ENCODE data around the gene ESR2. TPM values are rescaled to one million over a fixed set of nuclear protein-coding genes. Genes with fewer than 3 reads are reported as not detected.

ESR2 gene
- total RNA-seq, 1 experiment from 2014 or later, result 0.15 TPM

DNA sequence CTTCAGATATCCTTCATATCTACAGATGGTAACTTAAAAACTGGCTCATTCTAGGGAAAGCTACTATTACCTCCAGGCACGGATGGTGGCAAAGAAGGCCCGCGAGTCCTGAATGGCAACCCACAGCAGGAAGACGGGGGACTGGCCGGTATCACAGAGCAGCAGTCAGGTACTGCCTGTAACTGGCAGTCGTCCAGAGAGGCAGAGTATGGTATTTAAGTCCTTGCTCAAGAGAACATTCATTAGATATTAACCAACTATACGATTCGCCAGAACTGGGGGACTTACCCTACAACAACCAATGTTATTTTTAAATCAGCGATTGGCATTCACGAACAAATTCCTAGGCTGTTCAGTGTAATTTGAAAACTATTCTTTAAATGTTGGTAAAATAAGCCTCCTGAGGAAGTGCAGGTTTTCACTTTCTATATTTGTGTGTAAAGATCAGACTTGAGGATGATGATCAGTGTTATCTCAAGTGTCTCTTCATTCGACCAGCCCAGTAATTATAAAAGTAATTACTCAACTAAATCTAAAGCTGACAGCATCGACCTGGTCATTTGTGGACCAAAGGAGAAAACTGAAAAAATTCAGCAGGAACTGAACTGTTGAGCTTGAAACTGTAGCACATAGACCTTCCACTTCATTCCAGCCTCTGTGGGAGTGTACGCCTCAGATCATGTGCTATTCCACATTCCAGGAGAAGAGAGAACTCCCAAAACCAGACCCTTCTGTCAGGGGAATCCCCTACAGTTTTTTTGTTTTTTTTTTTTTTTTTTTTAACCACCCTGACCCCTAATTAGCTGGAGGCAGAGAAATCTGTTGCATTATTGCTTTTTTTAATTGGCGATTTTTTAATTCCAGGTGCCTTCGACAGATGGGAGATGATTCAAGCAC is 75.6 kb downstream of the ESR2 start:
- Histone ChIP-seq H2BK12ac (ENCODE audit: insufficient read length, low read depth, low read length) (no peak overlapping the region), H3K79me2 (ENCODE audit: insufficient read depth, low read length) (no peaks in the 10 kb centered on the region), H3K56ac (ENCODE audit: insufficient read length, low read depth, low read length) (no peak overlapping the region), H3K4me2 (ENCODE audit: insufficient read depth, insufficient read length, low read length) (no peak overlapping the region), H3K9me3 (ENCODE audit: control insufficient read depth, low read depth, low read length) (no peaks in the 10 kb centered on the region), H3K27ac (ENCODE audit: insufficient read length, low read depth, low read length) (no peak overlapping the region), H2BK5ac (ENCODE audit: insufficient read length, low read length) (no peak overlapping the region), H2AFZ (ENCODE audit: low read length) (no peak overlapping the region), H3K4ac (ENCODE audit: low read depth, low read length) (no peak overlapping the region), H3K9ac (ENCODE audit: extremely low read depth, insufficient read length, low read length) (no peak overlapping the region), H3K79me1 (ENCODE audit: insufficient read depth, low read depth, low read length, poor library complexity, severe bottlenecking) (no peaks in the 10 kb centered on the region), H2AK5ac (ENCODE audit: insufficient read length, low read length) (no peak overlapping the region), H2BK120ac (ENCODE audit: low read depth, low read length, poor library complexity, severe bottlenecking) (no peak overlapping the region), H3K18ac (ENCODE audit: insufficient read length, low read depth, low read length) (no peak overlapping the region), H3K23me2 (ENCODE audit: insufficient read length, low read depth, low read length, poor library complexity, severe bottlenecking) (no peaks in the 10 kb centered on the region), H3K4me1 (ENCODE audit: insufficient read depth, low read length) (no peaks in the 10 kb centered on the region), H3K23ac (ENCODE audit: insufficient read length, low read depth, low read length) (no peak overlapping the region), H3K27me3 (ENCODE audit: insufficient read depth, low read length) (no peaks in the 10 kb centered on the region), H4K8ac (replicated peaks; ENCODE audit: insufficient read length, low read depth, low read length) (no peak overlapping the region), H4K5ac (ENCODE audit: insufficient read length, low read depth, low read length) (no peak overlapping the region), H2BK15ac (ENCODE audit: low read depth, low read length) (no peak overlapping the region), H4K20me1 (ENCODE audit: control insufficient read depth, insufficient read depth, insufficient read length) (no peaks in the 10 kb centered on the region), H4K91ac (ENCODE audit: insufficient read length, low read depth, low read length) (no peak overlapping the region), H3T11ph (ENCODE audit: low read length) (no peak overlapping the region), H3K14ac (ENCODE audit: insufficient read depth, low read length) (no peak overlapping the region), H2BK20ac (ENCODE audit: low read depth, low read length, poor library complexity, severe bottlenecking) (no peak overlapping the region)
- Mint-ChIP-seq H3K27me3 (ENCODE audit: low read depth) (no peaks in the 10 kb centered on the region; the same call in 1 of the 2 replicates), H3K9me3 (no peaks in the 10 kb centered on the region), H3K4me1 (no peaks in the 10 kb centered on the region), H3K4me3 (no peak overlapping the region), H3K36me3 (ENCODE audit: insufficient read depth in 1 of 3, low read depth in 3 of 3) (peaks cover 54 to 80% (median 78%) of the 10 kb centered on the region in 3 experiments; a peak in 6 of 7 replicates), H3K27ac (no peak overlapping the region)
- no peak for DNase-seq
- no CpG with 5 or more reads among the region's 15 CpGs for WGBS (ENCODE audit: extremely low coverage, insufficient read length, low lambda C conversion rate)
- TF ChIP-seq, protein P1, sequence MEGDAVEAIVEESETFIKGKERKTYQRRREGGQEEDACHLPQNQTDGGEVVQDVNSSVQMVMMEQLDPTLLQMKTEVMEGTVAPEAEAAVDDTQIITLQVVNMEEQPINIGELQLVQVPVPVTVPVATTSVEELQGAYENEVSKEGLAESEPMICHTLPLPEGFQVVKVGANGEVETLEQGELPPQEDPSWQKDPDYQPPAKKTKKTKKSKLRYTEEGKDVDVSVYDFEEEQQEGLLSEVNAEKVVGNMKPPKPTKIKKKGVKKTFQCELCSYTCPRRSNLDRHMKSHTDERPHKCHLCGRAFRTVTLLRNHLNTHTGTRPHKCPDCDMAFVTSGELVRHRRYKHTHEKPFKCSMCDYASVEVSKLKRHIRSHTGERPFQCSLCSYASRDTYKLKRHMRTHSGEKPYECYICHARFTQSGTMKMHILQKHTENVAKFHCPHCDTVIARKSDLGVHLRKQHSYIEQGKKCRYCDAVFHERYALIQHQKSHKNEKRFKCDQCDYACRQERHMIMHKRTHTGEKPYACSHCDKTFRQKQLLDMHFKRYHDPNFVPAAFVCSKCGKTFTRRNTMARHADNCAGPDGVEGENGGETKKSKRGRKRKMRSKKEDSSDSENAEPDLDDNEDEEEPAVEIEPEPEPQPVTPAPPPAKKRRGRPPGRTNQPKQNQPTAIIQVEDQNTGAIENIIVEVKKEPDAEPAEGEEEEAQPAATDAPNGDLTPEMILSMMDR (conservative IDR thresholded peaks at IDR 0.05), result no peak
